GM08714 (cell line): ENCODE data around the gene SHLD1.

Experiments used
- H3K4me3 ChIP-seq: fragments of 200-500 bp; sonication (Bioruptor generic); 2 replicates; pipeline ENCODE4 v1.5.1; 2014; ENCODE audit warnings: mild to moderate bottlenecking, low read length, inconsistent platforms
- ZNF274 ChIP-seq: IDR thresholded peaks from 2 replicates; pipeline ENCODE4 v1.6.1; 2012; ENCODE audit warnings: mild to moderate bottlenecking, low read depth, low read length

The SHLD1 gene

DNA sequence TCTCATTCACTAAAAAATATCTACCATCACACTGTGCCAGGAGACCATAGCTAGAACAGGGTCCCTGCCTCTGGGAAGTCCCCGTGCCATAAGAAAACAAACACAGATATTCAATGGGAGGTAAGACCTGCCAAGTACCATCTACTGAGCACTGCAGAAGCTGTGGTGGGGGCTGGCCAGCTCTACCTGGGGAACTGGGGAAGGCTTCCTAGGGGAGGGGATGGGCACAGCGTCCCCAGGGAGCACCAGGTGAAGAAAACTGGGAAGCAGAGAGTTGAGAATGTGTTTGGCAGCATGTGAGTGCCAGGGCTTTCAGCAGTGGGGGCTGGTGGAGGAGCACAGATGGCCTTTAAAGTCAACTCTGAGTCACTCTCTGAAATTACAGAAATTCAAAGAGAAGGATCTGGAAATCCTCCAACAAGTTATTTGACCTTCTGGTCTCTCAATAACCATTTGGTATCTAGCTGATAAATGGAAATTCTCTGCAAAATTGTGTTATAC lies 85.2 kb downstream of the SHLD1 start:
- TF ChIP-seq ZNF274 = no peak

DNA sequence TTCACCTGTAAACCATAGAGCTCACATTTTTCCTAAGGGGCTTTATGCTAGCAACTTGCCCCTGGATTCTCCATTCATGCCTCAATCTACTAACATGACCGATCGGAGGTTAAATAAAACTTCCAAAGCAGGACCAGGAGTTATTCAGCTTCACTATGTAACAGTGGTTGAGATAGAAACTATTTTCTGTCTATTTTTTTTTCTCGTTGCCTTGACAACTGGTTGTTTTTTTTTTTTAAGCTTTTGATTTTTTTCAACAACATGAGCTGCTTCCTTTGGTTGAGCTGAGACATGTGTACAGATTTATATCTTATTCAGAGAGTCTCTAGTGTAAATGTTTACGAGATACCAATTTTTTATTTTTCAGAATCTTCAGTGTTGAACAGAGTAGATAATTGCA lies 85.7 kb downstream of the SHLD1 start:
- no peak overlapping the region for H3K4me3 ChIP-seq
- no peak for TF ChIP-seq ZNF274

More for the DNA sequence above, 85.2 kb downstream of the SHLD1 start:
- no peak overlapping the region for H3K4me3 ChIP-seq

- H3K4me3 ChIP-seq = no peak overlapping the region
- no peak for TF ChIP-seq ZNF274
Observed at GRCh38 chr20:5836569-5836968, 86.4 kb downstream of the SHLD1 start.

GRCh38 chr20:5840411-5841002 lies 90.3 kb downstream of the SHLD1 start:
- TF ChIP-seq ZNF274 = no peak

DNA sequence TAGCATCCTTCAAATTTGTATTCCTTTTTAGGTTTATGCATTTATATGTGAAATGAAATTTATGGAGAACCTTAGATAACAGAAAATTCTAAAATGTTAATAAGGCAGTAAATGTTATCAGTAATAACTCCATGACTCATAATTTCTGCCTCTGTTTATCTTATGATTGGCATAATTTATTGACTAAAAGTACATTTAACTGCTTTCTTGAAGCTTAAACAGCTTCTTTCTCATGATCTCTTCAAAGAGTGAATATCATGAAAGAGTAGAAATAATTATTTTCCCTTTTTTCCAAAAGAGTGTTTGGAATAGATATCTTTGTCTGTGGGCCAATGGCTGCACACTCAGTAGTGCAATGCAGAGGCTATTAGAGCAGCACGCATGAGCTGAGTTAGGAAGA lies 91.3 kb downstream of the SHLD1 start:
- no peak overlapping the region for H3K4me3 ChIP-seq
- TF ChIP-seq ZNF274 = no peak

More at GRCh38 chr20:5840411-5841002, 90.3 kb downstream of the SHLD1 start:
- no peak overlapping the region for H3K4me3 ChIP-seq

DNA sequence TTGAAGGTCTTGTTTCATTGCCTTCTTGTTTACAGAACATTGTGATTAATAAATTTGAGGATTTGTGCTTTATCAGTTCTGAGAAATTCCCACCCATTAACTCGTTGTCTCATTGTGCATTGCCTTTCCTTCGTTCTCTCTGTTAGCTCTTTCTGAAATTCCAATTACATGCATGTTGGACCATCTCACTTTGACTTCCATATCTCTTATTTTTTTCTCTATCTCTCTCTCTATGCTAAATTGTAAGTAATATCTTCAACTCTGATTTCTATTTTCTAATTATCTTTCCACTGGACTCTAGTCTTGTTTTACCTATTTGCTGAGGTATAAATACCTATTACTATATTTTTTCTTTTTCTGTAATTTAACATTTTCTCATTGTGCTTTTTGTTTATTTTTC lies 92.3 kb downstream of the SHLD1 start:
- no peak overlapping the region for H3K4me3 ChIP-seq
- TF ChIP-seq ZNF274 = no peak

DNA sequence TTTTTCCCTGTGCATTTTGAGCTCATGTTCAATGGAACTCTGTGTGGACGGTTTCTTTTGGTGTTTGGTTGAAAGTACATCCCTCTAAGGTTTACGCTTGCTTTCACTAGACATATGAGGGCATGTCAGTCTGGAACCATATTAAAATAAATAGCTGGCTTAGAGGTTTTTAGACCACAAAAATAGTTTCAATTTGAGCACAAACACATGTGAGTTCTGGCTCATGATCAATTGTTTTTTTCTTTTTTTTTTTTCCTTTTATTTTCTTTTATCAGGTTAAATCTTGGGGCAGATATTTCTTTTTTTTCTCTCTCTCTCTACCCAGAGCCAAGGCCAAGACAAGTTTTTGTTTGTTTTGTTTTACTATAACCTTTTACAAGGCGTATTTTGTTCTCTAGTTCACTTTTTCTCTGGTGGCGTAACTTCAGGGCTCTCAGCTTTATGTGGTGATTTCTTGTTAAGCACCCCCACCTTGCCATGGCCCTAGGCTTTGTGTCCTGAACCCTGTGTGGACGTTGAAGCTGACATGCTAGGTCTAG lies 92.9 kb downstream of the SHLD1 start:
- no peak for TF ChIP-seq ZNF274

DNA sequence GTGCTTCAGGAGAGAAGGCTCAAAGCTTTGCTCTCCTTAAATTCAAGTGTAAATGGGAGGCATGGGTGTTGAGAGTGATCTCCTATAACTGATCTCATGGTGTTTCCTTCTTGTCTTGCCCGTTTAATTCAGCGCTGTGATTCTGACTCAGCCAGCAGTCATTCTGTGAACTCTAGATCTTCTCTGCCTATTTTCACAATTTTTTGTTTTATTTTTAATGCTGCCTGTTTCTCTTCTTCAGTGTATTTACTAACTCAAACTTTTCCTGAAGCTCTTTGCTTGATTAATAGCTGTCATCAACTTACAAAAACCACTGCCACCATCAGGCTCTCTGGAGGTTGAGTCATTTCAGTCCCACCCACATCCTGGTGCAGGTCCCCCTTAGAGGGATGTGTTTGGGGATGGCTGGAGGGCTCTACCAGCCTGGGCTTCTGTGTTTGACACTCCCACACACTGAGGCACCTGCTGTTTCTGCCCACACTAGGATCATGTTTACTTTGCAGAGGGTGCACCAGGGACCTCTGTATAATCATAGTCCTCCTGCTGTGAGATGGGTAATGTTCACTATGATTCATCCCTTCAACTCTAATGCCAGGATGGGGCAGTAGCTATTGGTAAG lies 94.0 kb downstream of the SHLD1 start:
- no peak overlapping the region for H3K4me3 ChIP-seq
- no peak for TF ChIP-seq ZNF274

More for the DNA sequence above, 92.9 kb downstream of the SHLD1 start:
- H3K4me3 ChIP-seq = peak overlapping the region; percentile 26; the same call in 1 of the 2 replicates

GRCh38 chr20:5845681-5846615 lies 95.7 kb downstream of the SHLD1 start:
- no peak for TF ChIP-seq ZNF274
- no peak overlapping the region for H3K4me3 ChIP-seq

GRCh38 chr20:5848711-5849505 lies 98.7 kb downstream of the SHLD1 start:
- H3K4me3 ChIP-seq = no peak overlapping the region
- TF ChIP-seq ZNF274 = no peak

GRCh38 chr20:5855939-5856338 lies 105.7 kb downstream of the SHLD1 start:
- TF ChIP-seq ZNF274 = no peak
- H3K4me3 ChIP-seq = no peak overlapping the region

GRCh38 chr20:5859608-5860007 lies 109.4 kb downstream of the SHLD1 start:
- TF ChIP-seq ZNF274 = no peak

GRCh38 chr20:5862703-5863039 lies 112.5 kb downstream of the SHLD1 start:
- TF ChIP-seq ZNF274 = no peak
- H3K4me3 ChIP-seq = no peak overlapping the region

More at GRCh38 chr20:5859608-5860007, 109.4 kb downstream of the SHLD1 start:
- no peak overlapping the region for H3K4me3 ChIP-seq
